Right lobe of liver (tissue), 6 donors: ENCODE measurements around the gene PELO. TPM values are rescaled to one million over a fixed set of nuclear protein-coding genes. Genes with fewer than 3 reads are reported as not detected.

Experiments used
- ATAC-seq, 4 donors: fragments of 200-7000 bp; cut with Tn5 transposase; one replicate each; pipeline ENCODE4 v1.9.1; 2020; ENCODE audit warnings: mild to moderate bottlenecking in 4 of 4, moderate library complexity in 4 of 4
- DNase-seq, 3 donors: peaks; one replicate each; pipeline ENCODE4 v3.0.0-alpha.2; 2020
- H3K27ac ChIP-seq, 3 donors: fragments of 200-600 bp; one replicate each; pipeline ENCODE4 v1.8.0; 2022
- H3K27me3 ChIP-seq, 2 donors: fragments of 200-600 bp; one replicate each; pipeline ENCODE4 v1.8.0; 2022
- H3K36me3 ChIP-seq, 4 donors: fragments of 200-600 bp; sonication (generic) in 1 of 4; one replicate each; pipeline versions ENCODE4 v1.5.1 to v1.8.0; 2017 to 2022; ENCODE audit warnings: control low read depth in 1 of 4
- H3K4me1 ChIP-seq, 4 donors: fragments of 200-600 bp; sonication (generic) in 1 of 4; one replicate each; pipeline versions ENCODE4 v1.5.1 to v1.8.0; 2017 to 2022; ENCODE audit warnings: control low read depth in 1 of 4
- H3K4me3 ChIP-seq, 3 donors: fragments of 200-600 bp; one replicate each; pipeline ENCODE4 v1.8.0; 2022
- H3K9me3 ChIP-seq, 4 donors: fragments of 200-600 bp; sonication (generic) in 1 of 4; one replicate each; pipeline versions ENCODE4 v1.5.1 to v1.8.0; 2017 to 2022; ENCODE audit warnings: control low read depth in 1 of 4
- POLR2A ChIP-seq: fragments of 450-650 bp; IDR thresholded peaks from one replicate; pipeline ENCODE4 v1.6.1; 2017; ENCODE audit warnings: antibody characterized with exemption, mild to moderate bottlenecking
- WGBS: methylation state at CpG from one replicate; pipeline ENCODE4 v1.1.6; 2018; ENCODE audit warnings: low coverage, low lambda C conversion rate; ENCODE audit not compliant: insufficient coverage; ENCODE audit errors: missing lambda C conversion rate; 5-methylcytosine and 5-hydroxymethylcytosine counted together
- intact Hi-C, 2 donors: fragments of 100-400 bp; cut with DNase I; formaldehyde crosslinking; loops; one replicate each; pipeline versions ENCODE4 v1.11.2 to v1.14.1; 2022
- total RNA-seq, 6 experiments: library from RNA; depleted of rRNA in 2 of 6; stranded (reverse); fragments of >200 nt in 2 of 6; fragmentation: NEBNext Ultra II Directional in 3 of 6; extraction: Animal tissue kit (Norgen Biotek cat#: 25700) in 3 of 6; gene quantifications; one replicate each; pipeline versions ENCODE4 v1.1.0 to v1.2.4, GENCODE V29; 2016 to 2023
- TF ChIP-seq, protein P1 (sequence below), 4 donors: fragments of 200-600 bp in 3 of 4; fragments of 450-650 bp in 1 of 4; IDR thresholded peaks; one replicate each; pipeline versions ENCODE4 v1.5.1 to v1.8.0; 2016 to 2022; ENCODE audit warnings: antibody characterized with exemption in 4 of 4, mild to moderate bottlenecking in 2 of 4
- donor health status: DM: no; HTN: yes; CAD: no.
- donor health status: DM: no; HTN: no; CAD: no.
- donor health status: DM: no; HTN: no; CAD: no.
- donor health status: DM: no; HTN: yes; CAD: no.
- donor health status: DM: no; HTN: yes; CAD: no.

Gene PELO
- total RNA-seq, 6 experiments from 2014 or later, result 14.6 to 24.6 (median 17.6) TPM

DNA sequence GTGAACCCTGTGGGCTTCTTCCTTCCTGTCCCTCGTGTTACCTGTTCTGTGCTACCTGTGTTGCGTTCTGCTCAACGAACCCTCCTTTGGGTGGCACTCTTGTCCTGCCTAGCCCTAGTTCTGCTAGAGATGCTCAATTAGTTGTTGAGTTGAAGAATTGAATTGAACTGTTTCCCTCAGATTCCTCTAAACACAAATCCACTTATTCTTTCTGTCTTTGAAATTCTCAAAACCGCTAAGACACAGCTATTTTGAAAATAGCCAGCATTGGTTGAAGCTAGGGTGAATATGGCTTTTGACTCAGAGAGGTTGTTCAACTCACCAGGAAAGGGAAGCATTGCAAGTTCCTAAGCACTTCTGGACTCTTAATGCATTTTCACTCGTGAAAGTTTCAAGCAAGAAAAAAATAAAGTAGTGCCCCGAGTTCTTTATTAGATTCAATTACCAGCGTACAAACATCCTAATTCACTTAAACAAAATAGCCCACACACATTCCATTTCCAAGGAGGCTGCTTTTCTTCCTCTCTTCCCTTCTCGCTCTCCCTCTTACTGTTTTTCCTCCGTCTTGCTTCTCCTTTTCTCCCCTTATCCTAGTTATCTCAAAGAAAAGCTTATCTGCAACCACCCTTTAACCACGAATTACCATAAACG lies 642 bp upstream of the PELO start:
- Histone ChIP-seq H3K9me3 (no peaks in the 10 kb centered on the region), H3K36me3 (no peaks in the 10 kb centered on the region), H3K4me3 (peak overlapping the region; percentile 58 to 67 (median 65)), H3K27me3 (no peaks in the 10 kb centered on the region), H3K4me1 (peaks cover 0 to 35% (median 9%) of the 10 kb centered on the region in 4 donors), H3K27ac (peak overlapping the region; percentile 88 to 95 (median 92))
- 1% methylated on average over 11 of the region's 11 CpGs for WGBS
- ATAC-seq (peak; percentile 49 to 72 (median 57)), DNase-seq (peak; percentile 33 to 73 (median 66))
- intact Hi-C loops, result loop anchor here (10.0 kb wide), 2 partner anchors 108 to 128 kb away; no protein-coding TSS in a partner anchor
- TF ChIP-seq, protein P1, sequence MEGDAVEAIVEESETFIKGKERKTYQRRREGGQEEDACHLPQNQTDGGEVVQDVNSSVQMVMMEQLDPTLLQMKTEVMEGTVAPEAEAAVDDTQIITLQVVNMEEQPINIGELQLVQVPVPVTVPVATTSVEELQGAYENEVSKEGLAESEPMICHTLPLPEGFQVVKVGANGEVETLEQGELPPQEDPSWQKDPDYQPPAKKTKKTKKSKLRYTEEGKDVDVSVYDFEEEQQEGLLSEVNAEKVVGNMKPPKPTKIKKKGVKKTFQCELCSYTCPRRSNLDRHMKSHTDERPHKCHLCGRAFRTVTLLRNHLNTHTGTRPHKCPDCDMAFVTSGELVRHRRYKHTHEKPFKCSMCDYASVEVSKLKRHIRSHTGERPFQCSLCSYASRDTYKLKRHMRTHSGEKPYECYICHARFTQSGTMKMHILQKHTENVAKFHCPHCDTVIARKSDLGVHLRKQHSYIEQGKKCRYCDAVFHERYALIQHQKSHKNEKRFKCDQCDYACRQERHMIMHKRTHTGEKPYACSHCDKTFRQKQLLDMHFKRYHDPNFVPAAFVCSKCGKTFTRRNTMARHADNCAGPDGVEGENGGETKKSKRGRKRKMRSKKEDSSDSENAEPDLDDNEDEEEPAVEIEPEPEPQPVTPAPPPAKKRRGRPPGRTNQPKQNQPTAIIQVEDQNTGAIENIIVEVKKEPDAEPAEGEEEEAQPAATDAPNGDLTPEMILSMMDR (IDR thresholded peaks at IDR 0.05), result peak; percentile 39 to 69 (median 58)
- no peak for TF ChIP-seq POLR2A

DNA sequence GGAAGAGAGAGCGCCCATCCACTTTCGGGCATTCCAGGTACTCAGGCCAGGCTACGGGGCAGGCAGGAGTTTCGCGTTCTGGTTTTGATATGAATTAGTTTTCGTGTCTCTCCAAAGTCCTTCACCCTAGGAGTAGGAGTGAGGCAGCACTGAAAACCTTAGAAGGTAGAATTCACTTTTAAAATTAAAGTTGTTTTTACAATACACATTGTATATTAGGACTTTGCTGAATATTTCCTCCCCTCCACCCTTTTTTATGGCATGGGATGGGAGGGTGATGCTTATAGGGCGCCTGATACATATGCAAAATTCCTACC lies 747 bp downstream of the PELO start:
- H3K4me1 ChIP-seq, result peaks cover 0 to 44% (median 15%) of the 10 kb centered on the region in 4 donors
- no peaks in the 10 kb centered on the region for H3K9me3 ChIP-seq
- H3K27ac ChIP-seq, result peak overlapping the region; percentile 88 to 95 (median 92)
- intact Hi-C loops, result loop anchor here (10.0 kb wide), 2 partner anchors 106 to 126 kb away; no protein-coding TSS in a partner anchor
- H3K27me3 ChIP-seq, result no peaks in the 10 kb centered on the region
- peak overlapping the region; percentile 58 to 67 (median 65) for H3K4me3 ChIP-seq
- DNase-seq (no peak), ATAC-seq (no peak)
- 1% methylated on average over 7 of the region's 7 CpGs for WGBS
- TF ChIP-seq, protein P1 (IDR thresholded peaks at IDR 0.05), result no peak
- TF ChIP-seq POLR2A, result no peak
- H3K36me3 ChIP-seq, result no peaks in the 10 kb centered on the region

DNA sequence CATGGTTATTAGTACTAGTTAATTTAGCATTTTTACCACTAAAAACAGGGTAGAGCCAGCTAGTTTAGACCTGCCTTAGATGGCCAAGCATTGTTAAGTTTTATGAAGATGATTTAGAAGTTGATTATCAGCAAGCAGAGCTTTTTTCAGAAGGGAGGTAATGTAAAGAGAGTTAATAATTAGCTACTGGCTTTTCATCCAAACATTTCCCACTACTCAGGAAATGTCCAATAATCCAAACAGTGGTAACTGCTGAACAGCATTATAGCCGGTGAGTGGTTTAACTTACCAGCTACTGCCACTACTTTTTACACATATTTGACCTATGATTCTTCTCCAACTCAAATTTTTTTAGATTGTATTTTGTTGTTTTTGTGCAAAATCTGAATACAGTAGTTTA lies 1.7 kb downstream of the PELO start:
- H3K36me3 ChIP-seq, result no peaks in the 10 kb centered on the region
- peak; percentile 23 for TF ChIP-seq POLR2A
- TF ChIP-seq, protein P1 (IDR thresholded peaks at IDR 0.05), result no peak
- no peaks in the 10 kb centered on the region for H3K27me3 ChIP-seq
- peak overlapping the region; percentile 58 to 67 (median 65) for H3K4me3 ChIP-seq
- H3K4me1 ChIP-seq, result peaks cover 0 to 51% (median 16%) of the 10 kb centered on the region in 4 donors
- H3K9me3 ChIP-seq, result no peaks in the 10 kb centered on the region
- DNase-seq, result no peak
- intact Hi-C loops, result loop anchor here (10.0 kb wide), 2 partner anchors 105 to 125 kb away; no protein-coding TSS in a partner anchor
- H3K27ac ChIP-seq, result peak overlapping the region; percentile 88 to 95 (median 92)
- peak in 2 of 4 donors; percentile 7 to 19 for ATAC-seq
- WGBS, result 13% methylated on average over 1 of the region's 1 CpG

DNA sequence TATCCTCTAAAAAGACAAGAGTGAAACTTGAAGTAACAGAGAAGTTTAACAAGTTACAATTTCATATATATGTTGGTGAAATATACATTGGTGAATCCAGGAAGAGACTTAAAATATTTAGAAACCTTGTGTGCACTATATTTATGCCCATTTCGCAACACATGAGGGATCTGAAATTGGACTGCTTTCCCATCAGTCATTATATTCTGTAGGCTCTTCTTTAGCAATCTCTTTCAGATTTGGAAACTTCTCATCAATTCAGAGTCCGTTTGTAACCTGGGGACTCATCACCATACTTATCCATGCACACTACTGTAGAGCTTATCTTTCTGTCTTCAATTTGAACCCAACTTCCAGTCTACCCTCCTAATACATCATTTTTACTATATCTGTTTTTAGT lies 2.1 kb downstream of the PELO start:
- intact Hi-C loops, result loop anchor here (10.0 kb wide), 2 partner anchors 105 to 125 kb away; no protein-coding TSS in a partner anchor
- 15% methylated on average over 2 of the region's 2 CpGs for WGBS
- no peak for TF ChIP-seq POLR2A
- TF ChIP-seq, protein P1 (IDR thresholded peaks at IDR 0.05), result no peak
- Histone ChIP-seq H3K27me3 (no peaks in the 10 kb centered on the region), H3K27ac (peak overlapping the region; percentile 88 to 95 (median 92)), H3K4me1 (peaks cover 0 to 51% (median 16%) of the 10 kb centered on the region in 4 donors), H3K36me3 (no peaks in the 10 kb centered on the region), H3K9me3 (no peaks in the 10 kb centered on the region), H3K4me3 (peak overlapping the region; percentile 58 to 67 (median 65))
- no peak for ATAC-seq
- no peak for DNase-seq
